ENCODE measurements around the gene SLC35F5. TPM values are rescaled to one million over a fixed set of nuclear protein-coding genes. Genes with fewer than 3 reads are reported as not detected.

The SLC35F5 gene, protein sequence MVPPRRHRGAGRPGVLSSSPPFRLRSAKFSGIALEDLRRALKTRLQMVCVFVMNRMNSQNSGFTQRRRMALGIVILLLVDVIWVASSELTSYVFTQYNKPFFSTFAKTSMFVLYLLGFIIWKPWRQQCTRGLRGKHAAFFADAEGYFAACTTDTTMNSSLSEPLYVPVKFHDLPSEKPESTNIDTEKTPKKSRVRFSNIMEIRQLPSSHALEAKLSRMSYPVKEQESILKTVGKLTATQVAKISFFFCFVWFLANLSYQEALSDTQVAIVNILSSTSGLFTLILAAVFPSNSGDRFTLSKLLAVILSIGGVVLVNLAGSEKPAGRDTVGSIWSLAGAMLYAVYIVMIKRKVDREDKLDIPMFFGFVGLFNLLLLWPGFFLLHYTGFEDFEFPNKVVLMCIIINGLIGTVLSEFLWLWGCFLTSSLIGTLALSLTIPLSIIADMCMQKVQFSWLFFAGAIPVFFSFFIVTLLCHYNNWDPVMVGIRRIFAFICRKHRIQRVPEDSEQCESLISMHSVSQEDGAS
- total RNA-seq (10 to 100 TPM; 54.2 to 59.7 (median 57.3) TPM), polyA plus RNA-seq (10 to 100 TPM; 11.6 to 22.4 (median 13.8) TPM)

DNA sequence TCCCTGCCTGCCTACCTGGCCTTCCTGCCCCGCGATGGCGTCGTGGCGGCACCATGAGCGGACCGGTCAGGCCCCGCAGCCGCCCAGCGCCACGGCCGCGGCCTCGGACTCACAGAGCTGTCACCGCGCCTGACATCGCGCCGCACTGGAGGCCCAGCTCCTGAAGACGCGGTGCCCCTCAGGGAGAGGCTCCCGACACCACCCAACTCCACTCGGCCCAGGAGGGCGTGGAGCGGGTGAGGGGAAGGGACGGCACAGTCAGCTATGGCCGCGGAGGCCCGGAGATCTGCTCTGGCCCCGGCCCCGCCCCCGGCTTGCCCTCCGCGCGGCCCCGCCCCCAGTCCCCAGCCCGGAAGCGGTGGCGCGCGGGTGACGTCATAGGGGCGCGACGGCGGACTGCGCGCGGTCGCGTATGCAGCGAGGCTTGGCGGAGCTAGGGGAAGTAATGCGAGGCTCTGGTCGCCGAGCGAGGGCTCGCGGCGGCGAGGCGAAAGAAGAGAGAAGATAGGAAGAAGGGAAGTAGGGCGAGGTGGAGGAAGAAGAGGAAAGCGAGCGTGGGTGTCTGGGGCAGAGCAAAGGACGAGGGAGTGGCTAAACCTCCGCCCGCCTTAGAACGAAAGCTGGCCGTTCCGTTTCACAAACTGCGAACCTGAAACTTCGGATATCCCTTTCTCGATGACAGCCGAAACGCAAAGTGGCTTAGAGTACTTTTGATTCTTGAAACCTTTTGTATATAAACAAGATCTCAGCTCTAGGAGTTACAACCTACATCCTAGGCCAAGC is at the start of gene SLC35F5:
SLC35F5 (minus strand) TSS at position 288 of the 783 bp plus-strand sequence; CDS start at position 55, 233 bp downstream.
- Histone ChIP-seq H3K27me3 (no peaks in the 10 kb centered on the region), H3K36me3 (peaks cover 0 to 3% (median 0%) of the 10 kb centered on the region in 4 donors), H3K4me3 (peak within 1 kb of the TSS; percentile 79 to 98 (median 88)), H3K9me3 (no peaks in the 10 kb centered on the region), H3K4me1 (peaks cover 0 to 23% (median 18%) of the 10 kb centered on the region in 4 donors), H3K27ac (peak within 1 kb of the TSS; percentile 92 to 96 (median 95))
- intact Hi-C loops (cut with DNase I): loop anchor here (1.0 to 10.0 kb wide), 3 partner anchors 62 to 208 kb away; no protein-coding TSS in a partner anchor
- TF ChIP-seq POLR2A (IDR thresholded peaks at IDR 0.05) (peak; percentile 86 to 89), POLR2AphosphoS5 (IDR thresholded peaks at IDR 0.05) (peak; percentile 95 to 99 (median 98)), EP300 (IDR thresholded peaks at IDR 0.05) (peak in 1 of 4 donors; percentile 29)
- TF ChIP-seq, protein P1, sequence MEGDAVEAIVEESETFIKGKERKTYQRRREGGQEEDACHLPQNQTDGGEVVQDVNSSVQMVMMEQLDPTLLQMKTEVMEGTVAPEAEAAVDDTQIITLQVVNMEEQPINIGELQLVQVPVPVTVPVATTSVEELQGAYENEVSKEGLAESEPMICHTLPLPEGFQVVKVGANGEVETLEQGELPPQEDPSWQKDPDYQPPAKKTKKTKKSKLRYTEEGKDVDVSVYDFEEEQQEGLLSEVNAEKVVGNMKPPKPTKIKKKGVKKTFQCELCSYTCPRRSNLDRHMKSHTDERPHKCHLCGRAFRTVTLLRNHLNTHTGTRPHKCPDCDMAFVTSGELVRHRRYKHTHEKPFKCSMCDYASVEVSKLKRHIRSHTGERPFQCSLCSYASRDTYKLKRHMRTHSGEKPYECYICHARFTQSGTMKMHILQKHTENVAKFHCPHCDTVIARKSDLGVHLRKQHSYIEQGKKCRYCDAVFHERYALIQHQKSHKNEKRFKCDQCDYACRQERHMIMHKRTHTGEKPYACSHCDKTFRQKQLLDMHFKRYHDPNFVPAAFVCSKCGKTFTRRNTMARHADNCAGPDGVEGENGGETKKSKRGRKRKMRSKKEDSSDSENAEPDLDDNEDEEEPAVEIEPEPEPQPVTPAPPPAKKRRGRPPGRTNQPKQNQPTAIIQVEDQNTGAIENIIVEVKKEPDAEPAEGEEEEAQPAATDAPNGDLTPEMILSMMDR (IDR thresholded peaks at IDR 0.05): no peak
- WGBS, 2 donors: 0% methylated on average over 76 of the region's 76 CpGs
- DNase-seq: peak; percentile 94

DNA sequence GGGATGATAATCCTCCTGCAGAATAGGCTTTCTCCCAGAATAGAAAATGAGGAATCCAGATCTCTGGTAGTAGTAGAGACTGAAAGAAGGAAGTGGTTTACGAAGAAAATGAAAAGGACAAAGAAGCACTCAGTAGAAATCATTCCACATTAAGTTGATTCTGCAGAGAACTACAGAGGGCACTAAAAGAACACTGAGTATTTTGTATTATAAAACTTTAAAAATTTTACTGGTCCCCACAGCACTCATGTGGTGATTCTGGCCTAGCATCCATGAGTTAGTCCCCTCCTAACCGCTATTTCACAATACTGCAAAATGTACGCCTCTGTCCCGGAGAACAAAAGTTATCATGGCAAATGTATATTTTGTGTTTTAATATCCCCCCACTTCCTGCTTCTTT is 42.9 kb upstream of the SLC35F5 start:
- Histone ChIP-seq H3K9me3 (no peaks in the 10 kb centered on the region), H3K4me3 (no peak overlapping the region), H3K36me3 (no peaks in the 10 kb centered on the region), H3K27ac (no peak overlapping the region), H3K27me3 (no peaks in the 10 kb centered on the region), H3K4me1 (no peaks in the 10 kb centered on the region)
- WGBS, 2 donors: 77 to 86% methylated on average over 4 of the region's 4 CpGs
- TF ChIP-seq EP300 (IDR thresholded peaks at IDR 0.05) (no peak), POLR2AphosphoS5 (IDR thresholded peaks at IDR 0.05) (no peak), POLR2A (IDR thresholded peaks at IDR 0.05) (no peak)
- TF ChIP-seq, protein P1 (IDR thresholded peaks at IDR 0.05): no peak
- intact Hi-C loops (cut with DNase I): no loop called here
- no peak for DNase-seq

DNA sequence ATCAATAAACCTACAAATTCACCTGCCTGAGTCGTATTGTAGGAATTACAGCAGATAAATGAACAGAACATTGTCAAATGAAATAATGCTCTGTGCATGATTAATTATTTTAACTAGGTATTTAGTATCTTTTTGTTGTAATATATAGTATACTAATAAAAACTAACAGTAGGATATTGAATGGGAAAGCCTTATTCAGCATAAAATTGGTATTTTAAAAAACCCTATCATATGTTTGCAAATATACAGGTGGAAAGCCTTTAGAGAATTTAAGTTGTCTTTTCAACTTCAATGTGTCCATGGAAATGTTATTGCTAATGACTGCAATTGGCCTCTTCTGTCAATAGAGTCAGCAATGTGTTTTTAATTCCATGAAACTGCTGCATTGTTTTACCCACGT is 40.8 kb upstream of the SLC35F5 start:
- DNase-seq: no peak
- no peaks in the 10 kb centered on the region for H3K36me3 ChIP-seq
- no peak overlapping the region for H3K27ac ChIP-seq
- 21 to 61% methylated on average over 2 of the region's 2 CpGs for WGBS, 2 donors
- H3K4me3 ChIP-seq: no peak overlapping the region
- TF ChIP-seq EP300 (IDR thresholded peaks at IDR 0.05): no peak
- no peak for TF ChIP-seq POLR2AphosphoS5 (IDR thresholded peaks at IDR 0.05)
- TF ChIP-seq POLR2A (IDR thresholded peaks at IDR 0.05): no peak
- TF ChIP-seq, protein P1 (IDR thresholded peaks at IDR 0.05): no peak
- H3K27me3 ChIP-seq: no peaks in the 10 kb centered on the region
- H3K4me1 ChIP-seq: no peaks in the 10 kb centered on the region
- H3K9me3 ChIP-seq: no peaks in the 10 kb centered on the region
- intact Hi-C loops (cut with DNase I): no loop called here

DNA sequence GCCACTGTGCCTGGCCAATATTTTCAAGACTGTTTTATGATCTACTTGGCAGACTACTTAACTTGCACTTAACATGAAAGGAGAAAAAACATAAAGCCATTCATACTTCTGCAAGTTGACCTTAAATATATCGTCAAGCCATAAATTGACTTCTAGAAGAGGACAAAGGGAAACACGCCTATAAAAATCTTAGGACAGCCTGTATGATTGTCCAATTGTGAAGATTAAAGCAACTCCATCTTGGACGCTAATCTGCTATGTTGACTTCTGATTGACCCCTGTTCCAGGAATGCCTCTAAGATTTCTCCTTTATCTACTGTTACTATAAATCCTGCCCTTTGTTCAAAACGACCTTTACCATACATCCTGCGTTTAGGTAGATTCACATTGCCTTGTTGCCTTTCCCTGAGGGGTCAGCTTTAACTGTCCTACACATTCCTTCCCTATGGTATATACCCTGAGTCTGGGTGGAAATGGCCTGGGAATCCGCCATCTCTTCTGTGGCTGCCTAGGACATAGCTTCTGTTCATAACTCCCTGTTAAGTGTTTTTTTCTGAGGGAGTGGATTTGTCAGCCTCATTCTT is 40.2 kb upstream of the SLC35F5 start:
- no peaks in the 10 kb centered on the region for H3K9me3 ChIP-seq
- TF ChIP-seq EP300 (IDR thresholded peaks at IDR 0.05): no peak
- no peak for DNase-seq
- H3K4me3 ChIP-seq: no peak overlapping the region
- no peaks in the 10 kb centered on the region for H3K36me3 ChIP-seq
- H3K4me1 ChIP-seq: no peaks in the 10 kb centered on the region
- no peaks in the 10 kb centered on the region for H3K27me3 ChIP-seq
- intact Hi-C loops (cut with DNase I): no loop called here
- H3K27ac ChIP-seq: no peak overlapping the region
- 32 to 66% methylated on average over 6 of the region's 6 CpGs for WGBS, 2 donors

All from sigmoid colon (tissue), 7 donors.